ENCODE data around the gene ASIC2. TPM values are rescaled to one million over a fixed set of nuclear protein-coding genes. Genes with fewer than 3 reads are reported as not detected.

The ASIC2 gene
- total RNA-seq, 2 experiments from 2014 or later = not detected

- POLR2A ChIA-PET = no interaction called here
- Mint-ChIP-seq H3K4me1 (ENCODE audit: low read depth) (no peaks in the 10 kb centered on the region), H3K9me3 (ENCODE audit: insufficient read depth) (no peaks in the 10 kb centered on the region), H3K36me3 (ENCODE audit: low read depth) (no peaks in the 10 kb centered on the region), H3K4me3 (no peak overlapping the region), H3K27me3 (ENCODE audit: low read depth) (peaks cover 7% of the 10 kb centered on the region), H3K27ac (no peak overlapping the region)
- DNase-seq (no peak), ATAC-seq (no peak)
- CTCF ChIA-PET = no interaction called here
These were observed 167.5 kb downstream of the ASIC2 start for GRCh38 chr17:33125552-33125950.

DNA sequence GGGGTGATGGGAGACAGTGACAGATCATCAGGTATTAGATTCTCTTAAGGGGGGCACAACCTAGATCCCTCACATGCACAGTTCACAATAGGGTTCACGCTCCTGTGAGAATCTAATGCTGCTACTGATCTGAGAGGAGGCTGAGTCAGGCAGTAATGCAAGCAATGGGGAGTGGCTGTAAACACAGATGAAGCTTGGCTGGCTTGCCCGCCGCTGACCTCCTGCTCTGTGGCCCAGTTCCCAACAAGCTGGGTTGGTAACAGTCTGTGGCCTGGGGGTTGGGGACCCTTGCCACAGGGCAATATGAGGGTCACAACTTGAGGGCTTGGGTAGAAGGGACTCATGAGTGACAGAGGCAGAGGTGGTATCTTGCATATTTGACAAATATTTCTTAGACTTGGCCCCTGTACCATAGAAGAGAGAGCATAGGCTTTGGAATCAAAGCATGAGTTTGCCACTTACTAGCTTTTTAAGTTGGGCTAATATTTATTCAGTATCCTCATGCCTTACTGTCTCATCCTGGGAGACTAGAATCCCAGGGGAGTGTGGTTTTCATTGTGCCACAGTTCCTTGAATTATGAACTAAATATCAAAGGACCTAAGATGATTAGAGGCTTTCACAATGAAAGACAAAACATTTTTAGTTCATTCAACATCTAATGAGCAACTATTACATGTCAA is 168.1 kb downstream of the ASIC2 start:
- H3K4me3 Mint-ChIP-seq = no peak overlapping the region
- H3K9me3 Mint-ChIP-seq (ENCODE audit: insufficient read depth) = no peaks in the 10 kb centered on the region
- no peak for ATAC-seq

DNA sequence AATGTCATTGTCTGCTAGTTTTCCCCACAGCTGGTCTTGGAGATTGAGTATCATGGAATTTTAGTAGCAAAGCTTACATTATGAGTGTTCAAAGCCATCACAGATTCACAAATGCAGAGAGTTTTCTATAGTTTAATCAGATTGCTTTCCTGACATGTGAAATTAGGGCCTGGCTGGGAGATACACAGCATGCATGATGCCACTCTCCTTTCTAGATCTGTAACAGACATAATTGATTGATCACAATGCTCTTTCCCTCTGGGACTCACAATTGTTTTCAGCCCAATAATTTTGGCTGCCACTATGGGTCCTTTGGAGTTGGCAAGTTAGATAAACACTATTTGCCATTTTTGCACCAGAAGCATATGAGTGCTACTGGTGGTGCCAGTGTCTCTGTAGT is 168.9 kb downstream of the ASIC2 start:
- CTCF ChIA-PET = no interaction called here
- Mint-ChIP-seq H3K4me3 (no peak overlapping the region), H3K9me3 (ENCODE audit: insufficient read depth) (no peaks in the 10 kb centered on the region), H3K36me3 (ENCODE audit: low read depth) (no peaks in the 10 kb centered on the region), H3K4me1 (ENCODE audit: low read depth) (no peaks in the 10 kb centered on the region), H3K27me3 (ENCODE audit: low read depth) (peaks cover 10% of the 10 kb centered on the region), H3K27ac (no peak overlapping the region)
- no peak for ATAC-seq
- DNase-seq = no peak
- POLR2A ChIA-PET = no interaction called here

More for the DNA sequence above, 168.1 kb downstream of the ASIC2 start:
- no peak for DNase-seq
- Mint-ChIP-seq H3K27ac (no peak overlapping the region), H3K27me3 (ENCODE audit: low read depth) (peaks cover 11% of the 10 kb centered on the region), H3K4me1 (ENCODE audit: low read depth) (no peaks in the 10 kb centered on the region), H3K36me3 (ENCODE audit: low read depth) (no peaks in the 10 kb centered on the region)
- CTCF ChIA-PET = no interaction called here
- POLR2A ChIA-PET = no interaction called here

- H3K9me3 Mint-ChIP-seq (ENCODE audit: insufficient read depth) = no peaks in the 10 kb centered on the region
- ChIA-PET CTCF (no interaction called here), POLR2A (no interaction called here)
- no peak overlapping the region for H3K27ac Mint-ChIP-seq
- DNase-seq = no peak
- ATAC-seq = no peak
- H3K27me3 Mint-ChIP-seq (ENCODE audit: low read depth) = peaks cover 9% of the 10 kb centered on the region
- no peaks in the 10 kb centered on the region for H3K36me3 Mint-ChIP-seq (ENCODE audit: low read depth)
- H3K4me3 Mint-ChIP-seq = no peak overlapping the region
- H3K4me1 Mint-ChIP-seq (ENCODE audit: low read depth) = no peaks in the 10 kb centered on the region
These were observed 171.3 kb downstream of the ASIC2 start for GRCh38 chr17:33121756-33122155.

DNA sequence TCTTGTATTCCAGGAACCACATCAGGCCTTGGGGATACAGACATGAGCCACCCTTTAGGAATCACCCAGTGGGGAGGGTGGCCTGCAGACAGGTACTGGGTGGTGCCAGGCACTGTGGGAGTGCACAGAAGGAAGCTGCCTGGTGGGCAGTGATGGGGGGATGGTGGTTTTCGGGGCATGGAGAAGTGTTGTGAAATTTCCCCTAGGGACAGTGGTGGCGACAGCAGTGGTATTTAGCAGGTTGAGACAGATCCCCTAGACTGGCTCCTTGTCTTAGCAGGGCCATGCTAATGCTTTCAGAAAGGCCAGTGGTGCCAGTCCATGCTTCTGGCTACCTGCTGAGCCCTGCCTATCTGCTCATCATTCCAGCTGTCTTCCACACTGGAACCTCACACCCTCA is 171.8 kb downstream of the ASIC2 start:
- no peaks in the 10 kb centered on the region for H3K4me1 Mint-ChIP-seq (ENCODE audit: low read depth)
- H3K27me3 Mint-ChIP-seq (ENCODE audit: low read depth) = peaks cover 9% of the 10 kb centered on the region
- no peak for ATAC-seq
- H3K36me3 Mint-ChIP-seq (ENCODE audit: low read depth) = no peaks in the 10 kb centered on the region
- no peaks in the 10 kb centered on the region for H3K9me3 Mint-ChIP-seq (ENCODE audit: insufficient read depth)
- ChIA-PET CTCF (no interaction called here), POLR2A (no interaction called here)
- DNase-seq = no peak
- H3K27ac Mint-ChIP-seq = no peak overlapping the region
- H3K4me3 Mint-ChIP-seq = no peak overlapping the region

- Mint-ChIP-seq H3K36me3 (ENCODE audit: low read depth) (no peaks in the 10 kb centered on the region), H3K27me3 (ENCODE audit: low read depth) (peaks cover 9% of the 10 kb centered on the region), H3K27ac (no peak overlapping the region), H3K9me3 (ENCODE audit: insufficient read depth) (no peaks in the 10 kb centered on the region), H3K4me1 (ENCODE audit: low read depth) (no peaks in the 10 kb centered on the region), H3K4me3 (no peak overlapping the region)
- DNase-seq (no peak), ATAC-seq (no peak)
- CTCF ChIA-PET = no interaction called here
- POLR2A ChIA-PET = no interaction called here
These were observed 173.0 kb downstream of the ASIC2 start for GRCh38 chr17:33120103-33120502.

GRCh38 chr17:33118391-33119075 is 174.6 kb downstream of the ASIC2 start:
- H3K27ac Mint-ChIP-seq = no peak overlapping the region
- no peak for ATAC-seq
- CTCF ChIA-PET = no interaction called here

DNA sequence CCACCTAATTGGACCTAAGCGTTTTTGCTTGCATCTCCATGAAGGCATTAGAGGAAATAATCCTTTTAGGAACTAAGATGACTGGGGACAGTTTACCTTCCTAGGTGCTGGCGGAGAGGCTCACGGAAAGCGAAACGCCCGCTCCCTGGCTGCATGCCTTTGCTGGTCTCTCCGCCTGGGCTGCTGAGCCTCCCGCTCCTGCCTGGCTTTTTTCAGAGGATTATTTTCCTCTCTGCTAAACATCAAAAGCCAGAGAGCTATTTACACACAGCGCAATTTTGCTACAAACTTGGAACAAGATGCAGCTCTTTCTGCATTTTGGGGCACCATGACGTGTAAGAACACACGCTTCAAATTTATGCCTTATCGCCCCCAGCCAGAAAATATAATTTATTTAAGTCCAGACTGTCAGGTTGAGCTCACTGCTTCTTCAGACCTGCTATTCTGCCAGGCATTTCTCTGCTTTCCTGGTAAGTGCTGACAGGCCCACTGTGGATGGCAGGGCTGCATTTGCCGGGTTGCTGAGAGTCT is 177.0 kb downstream of the ASIC2 start:
- Mint-ChIP-seq H3K27me3 (ENCODE audit: low read depth) (peaks cover 6% of the 10 kb centered on the region), H3K27ac (no peak overlapping the region), H3K4me3 (no peak overlapping the region), H3K4me1 (ENCODE audit: low read depth) (no peaks in the 10 kb centered on the region), H3K36me3 (ENCODE audit: low read depth) (no peaks in the 10 kb centered on the region), H3K9me3 (ENCODE audit: insufficient read depth) (no peaks in the 10 kb centered on the region)
- POLR2A ChIA-PET = no interaction called here
- CTCF ChIA-PET = no interaction called here
- no peak for ATAC-seq
- DNase-seq = no peak

More at GRCh38 chr17:33118391-33119075, 174.6 kb downstream of the ASIC2 start:
- Mint-ChIP-seq H3K36me3 (ENCODE audit: low read depth) (no peaks in the 10 kb centered on the region), H3K27me3 (ENCODE audit: low read depth) (peaks cover 9% of the 10 kb centered on the region), H3K4me3 (no peak overlapping the region), H3K9me3 (ENCODE audit: insufficient read depth) (no peaks in the 10 kb centered on the region), H3K4me1 (ENCODE audit: low read depth) (no peaks in the 10 kb centered on the region)
- DNase-seq = no peak
- POLR2A ChIA-PET = no interaction called here

DNA sequence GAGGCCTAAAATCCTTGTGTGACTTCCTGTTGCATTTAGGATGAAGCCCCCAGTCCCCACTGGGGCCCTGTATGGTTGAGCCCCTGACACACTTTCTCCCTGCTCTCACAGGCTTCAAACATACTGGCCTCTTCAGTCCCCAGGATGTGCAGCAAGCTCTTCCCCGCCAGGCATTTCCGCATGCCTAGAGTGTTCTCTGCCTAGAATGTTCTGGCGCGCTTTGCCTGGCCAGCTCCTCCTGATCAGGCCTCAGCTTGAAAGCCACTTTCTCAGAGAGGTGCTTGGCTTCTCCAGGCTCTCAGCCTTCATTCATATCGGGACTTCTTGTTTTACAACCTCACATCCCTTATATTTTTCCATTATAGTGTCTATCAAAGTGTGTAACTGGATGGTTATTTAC is 177.7 kb downstream of the ASIC2 start:
- H3K9me3 Mint-ChIP-seq (ENCODE audit: insufficient read depth) = no peaks in the 10 kb centered on the region
- ChIA-PET CTCF (no interaction called here), POLR2A (no interaction called here)
- no peak overlapping the region for H3K4me3 Mint-ChIP-seq
- H3K4me1 Mint-ChIP-seq (ENCODE audit: low read depth) = no peaks in the 10 kb centered on the region
- H3K27me3 Mint-ChIP-seq (ENCODE audit: low read depth) = peaks cover 3% of the 10 kb centered on the region
- no peaks in the 10 kb centered on the region for H3K36me3 Mint-ChIP-seq (ENCODE audit: low read depth)
- no peak for ATAC-seq
- DNase-seq = no peak
- H3K27ac Mint-ChIP-seq = no peak overlapping the region

DNA sequence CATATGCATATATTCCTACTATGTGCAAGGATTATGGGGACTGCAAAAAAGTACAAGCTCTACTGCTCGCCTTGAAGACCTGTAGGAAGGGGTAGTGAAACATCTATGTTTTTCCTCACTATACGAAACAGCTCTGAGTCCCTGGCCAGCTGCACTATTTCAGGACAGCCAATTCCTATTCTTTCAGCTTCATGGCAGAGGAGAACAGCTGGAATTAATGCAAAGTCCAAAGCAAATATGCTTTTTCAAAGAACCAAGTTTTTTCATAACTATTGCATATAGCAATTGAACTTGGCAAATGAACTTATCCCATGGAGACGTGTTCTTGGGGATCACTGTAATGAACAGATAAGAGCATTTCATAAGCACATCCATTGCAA is 179.1 kb downstream of the ASIC2 start:
- ChIA-PET CTCF (no interaction called here), POLR2A (interaction anchor here (0.6 kb wide), 1 partner anchor 1057 kb away, joined by 6 read pairs; no protein-coding TSS in a partner anchor)
- H3K27me3 Mint-ChIP-seq (ENCODE audit: low read depth) = no peaks in the 10 kb centered on the region
- H3K36me3 Mint-ChIP-seq (ENCODE audit: low read depth) = no peaks in the 10 kb centered on the region
- H3K4me3 Mint-ChIP-seq = no peak overlapping the region
- no peaks in the 10 kb centered on the region for H3K4me1 Mint-ChIP-seq (ENCODE audit: low read depth)
- ATAC-seq (no peak), DNase-seq (no peak)
- H3K9me3 Mint-ChIP-seq (ENCODE audit: insufficient read depth) = no peaks in the 10 kb centered on the region
- no peak overlapping the region for H3K27ac Mint-ChIP-seq

DNA sequence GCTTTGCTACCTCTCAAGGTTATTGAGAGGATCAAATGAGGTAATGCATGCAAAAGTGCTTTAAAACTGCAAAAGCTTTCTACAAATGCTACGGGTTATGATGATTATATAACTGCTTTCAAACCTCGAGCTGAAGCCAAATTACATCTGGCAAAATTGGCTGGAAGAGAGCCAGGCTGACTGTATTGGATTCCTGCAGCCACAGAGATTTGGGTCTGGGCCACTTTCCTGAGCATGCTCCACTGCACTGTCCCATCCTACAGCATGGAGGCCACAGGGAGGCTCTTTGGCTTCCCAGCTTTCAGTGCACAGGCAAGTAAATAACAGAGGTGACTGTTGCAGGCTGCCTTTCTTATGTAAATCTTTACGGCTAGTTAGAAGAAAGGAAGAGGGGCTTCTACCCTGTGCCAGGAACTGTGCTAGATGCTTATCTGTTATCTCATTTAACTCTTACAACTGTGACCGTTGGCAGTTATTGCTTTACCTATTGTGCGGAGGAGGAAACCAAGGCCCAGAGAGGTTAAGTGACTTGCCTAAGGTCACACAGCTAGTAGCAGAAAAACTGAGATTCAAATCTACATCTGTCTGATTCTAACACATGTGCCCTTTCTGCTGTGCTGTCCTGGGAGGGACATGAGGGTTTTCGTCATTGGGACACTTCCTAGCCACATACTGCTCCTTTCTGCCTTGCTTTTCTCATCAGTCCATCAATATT is 179.7 kb downstream of the ASIC2 start:
- H3K36me3 Mint-ChIP-seq (ENCODE audit: low read depth) = no peaks in the 10 kb centered on the region
- DNase-seq (no peak), ATAC-seq (no peak)
- POLR2A ChIA-PET = interaction anchor here (0.6 kb wide), 1 partner anchor 1056 kb away, joined by 6 read pairs; no protein-coding TSS in a partner anchor
- no peaks in the 10 kb centered on the region for H3K4me1 Mint-ChIP-seq (ENCODE audit: low read depth)
- no peak overlapping the region for H3K4me3 Mint-ChIP-seq
- CTCF ChIA-PET = no interaction called here
- no peaks in the 10 kb centered on the region for H3K27me3 Mint-ChIP-seq (ENCODE audit: low read depth)
- H3K27ac Mint-ChIP-seq = no peak overlapping the region
- H3K9me3 Mint-ChIP-seq (ENCODE audit: insufficient read depth) = no peaks in the 10 kb centered on the region

GRCh38 chr17:33112763-33113162 is 180.3 kb downstream of the ASIC2 start:
- Mint-ChIP-seq H3K36me3 (ENCODE audit: low read depth) (no peaks in the 10 kb centered on the region), H3K27me3 (ENCODE audit: low read depth) (no peaks in the 10 kb centered on the region), H3K9me3 (ENCODE audit: insufficient read depth) (no peaks in the 10 kb centered on the region), H3K4me1 (ENCODE audit: low read depth) (no peaks in the 10 kb centered on the region), H3K27ac (no peak overlapping the region), H3K4me3 (no peak overlapping the region)
- ChIA-PET POLR2A (no interaction called here), CTCF (no interaction called here)
- ATAC-seq (no peak), DNase-seq (no peak)

Measured in activated CD8-positive, alpha-beta T cell treated with anti-CD3 and anti-CD28 coated beads, Interleukin-2, amount 10 ng/mL, durations not matched to agents 7 days and 5 days (primary cell).